Astrocyte (in vitro differentiated cells and primary cell): ENCODE results near the gene RARB. TPM values are rescaled to one million over a fixed set of nuclear protein-coding genes. Genes with fewer than 3 reads are reported as not detected.

Experiments
- DNase-seq: peaks from one replicate; pipeline ENCODE4 v3.0.0-alpha.2; 2010; ENCODE audit warnings: low read depth
- FAIRE-seq: peaks from 2 replicates; lab custom pipeline; 2011; peaks lifted over from hg19 to GRCh38; lab: Jason Lieb, UNC
- H2AFZ ChIP-seq: 2 replicates; pipeline ENCODE4 v1.6.0; 2012; ENCODE audit warnings: low read depth, low read length, inconsistent platforms
- H3K27ac ChIP-seq: 2 replicates; pipeline ENCODE4 v1.5.1; 2011; ENCODE audit warnings: low read depth, low read length, inconsistent platforms
- H3K27me3 ChIP-seq: 2 replicates; pipeline ENCODE4 v1.6.0; 2011; ENCODE audit warnings: low read length, inconsistent platforms; ENCODE audit not compliant: insufficient read depth
- H3K36me3 ChIP-seq: 2 replicates; pipeline ENCODE4 v1.5.1; 2011; ENCODE audit warnings: low read length, inconsistent platforms; ENCODE audit not compliant: insufficient read depth
- H3K4me1 ChIP-seq: 2 replicates; pipeline ENCODE4 v1.5.1; 2011; ENCODE audit warnings: low read length, inconsistent platforms; ENCODE audit not compliant: insufficient read depth
- H3K4me2 ChIP-seq: 2 replicates; pipeline ENCODE4 v1.6.0; 2012; ENCODE audit warnings: low read length, inconsistent platforms
- H3K4me3 ChIP-seq: 2 replicates; pipeline ENCODE4 v1.5.1; 2011; ENCODE audit warnings: low read depth, mild to moderate bottlenecking, low read length, inconsistent platforms; ENCODE audit not compliant: insufficient read depth
- H3K79me2 ChIP-seq: 2 replicates; pipeline ENCODE4 v1.6.0; 2012; ENCODE audit warnings: mild to moderate bottlenecking, low read length, inconsistent platforms; ENCODE audit not compliant: insufficient read depth
- H3K9ac ChIP-seq: 2 replicates; pipeline ENCODE4 v1.6.0; 2012; ENCODE audit warnings: mild to moderate bottlenecking, low read length, inconsistent platforms
- H3K9me3 ChIP-seq: 2 replicates; pipeline ENCODE4 v1.5.1; 2012; ENCODE audit warnings: low read depth, mild to moderate bottlenecking, low read length, inconsistent platforms; ENCODE audit not compliant: insufficient read depth
- H4K20me1 ChIP-seq: 2 replicates; pipeline ENCODE4 v1.6.0; 2012; ENCODE audit warnings: low read length, inconsistent platforms; ENCODE audit not compliant: insufficient read depth
- H3K27ac Mint-ChIP-seq: one replicate; pipeline ENCODE4 v1.8.0; 2021; ENCODE audit warnings: mild to moderate bottlenecking, mixed read lengths; ENCODE audit not compliant: unreplicated experiment
- H3K27me3 Mint-ChIP-seq: one replicate; pipeline ENCODE4 v1.8.0; 2021; ENCODE audit warnings: low read depth, mixed read lengths; ENCODE audit not compliant: unreplicated experiment
- H3K36me3 Mint-ChIP-seq: one replicate; pipeline ENCODE4 v1.8.0; 2021; ENCODE audit warnings: low read depth, mixed read lengths; ENCODE audit not compliant: unreplicated experiment
- H3K4me1 Mint-ChIP-seq: one replicate; pipeline ENCODE4 v1.8.0; 2021; ENCODE audit warnings: low read depth, mixed read lengths; ENCODE audit not compliant: unreplicated experiment
- H3K4me3 Mint-ChIP-seq: one replicate; pipeline ENCODE4 v1.8.0; 2021; ENCODE audit warnings: mild to moderate bottlenecking, moderate library complexity, mixed read lengths; ENCODE audit not compliant: unreplicated experiment
- H3K9me3 Mint-ChIP-seq: one replicate; pipeline ENCODE4 v1.8.0; 2021; ENCODE audit warnings: mild to moderate bottlenecking, mixed read lengths; ENCODE audit not compliant: unreplicated experiment
- EZH2 ChIP-seq: IDR thresholded peaks from 2 replicates; pipeline ENCODE4 v1.6.1; 2012; ENCODE audit warnings: mild to moderate bottlenecking, low read length, inconsistent platforms; ENCODE audit not compliant: insufficient read depth
- total RNA-seq: library from RNA; stranded (reverse); gene quantifications from 2 replicates; pipeline ENCODE4 v1.2.1, GENCODE V29; 2021
- TF ChIP-seq, protein P1 (sequence below): IDR thresholded peaks from 2 replicates; pipeline ENCODE4 v1.5.1; 2011; ENCODE audit warnings: low read depth, mild to moderate bottlenecking, inconsistent platforms, low read length, moderate library complexity; ENCODE audit not compliant: insufficient read depth

Gene RARB
- total RNA-seq, 1 donor from 2014 or later: 0.27 TPM

DNA sequence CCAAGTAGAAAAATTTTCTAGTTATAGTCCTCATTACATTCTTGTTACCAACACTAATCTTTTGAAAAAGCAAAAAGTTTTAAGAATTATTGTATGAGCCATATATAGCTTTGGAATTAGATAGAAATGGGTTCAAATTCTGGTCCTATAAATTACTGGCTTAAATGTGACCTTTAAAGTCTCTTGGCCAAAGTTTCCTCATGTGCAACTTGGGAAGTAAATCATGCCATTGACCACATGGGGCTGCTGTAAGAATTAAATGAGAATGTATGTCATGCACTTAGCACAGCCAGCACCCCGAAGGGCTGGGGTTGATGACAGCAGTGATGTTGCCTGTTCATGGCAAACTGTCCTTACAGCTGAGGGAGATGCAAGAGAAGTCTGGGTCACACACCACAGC lies 128.4 kb downstream of the RARB start:
- Histone ChIP-seq H3K27ac (no peak overlapping the region), H3K79me2 (peaks cover 27% of the 10 kb centered on the region), H3K36me3 (no peaks in the 10 kb centered on the region), H3K9me3 (no peaks in the 10 kb centered on the region), H3K4me2 (no peak overlapping the region), H3K9ac (no peak overlapping the region), H2AFZ (no peak overlapping the region), H4K20me1 (no peaks in the 10 kb centered on the region), H3K27me3 (no peaks in the 10 kb centered on the region), H3K4me3 (no peak overlapping the region), H3K4me1 (peaks cover 24% of the 10 kb centered on the region)
- H3K9me3 Mint-ChIP-seq: no peaks in the 10 kb centered on the region
- H3K4me3 Mint-ChIP-seq: no peak overlapping the region
- FAIRE-seq (no peak), DNase-seq (no peak)
- TF ChIP-seq, protein P1, sequence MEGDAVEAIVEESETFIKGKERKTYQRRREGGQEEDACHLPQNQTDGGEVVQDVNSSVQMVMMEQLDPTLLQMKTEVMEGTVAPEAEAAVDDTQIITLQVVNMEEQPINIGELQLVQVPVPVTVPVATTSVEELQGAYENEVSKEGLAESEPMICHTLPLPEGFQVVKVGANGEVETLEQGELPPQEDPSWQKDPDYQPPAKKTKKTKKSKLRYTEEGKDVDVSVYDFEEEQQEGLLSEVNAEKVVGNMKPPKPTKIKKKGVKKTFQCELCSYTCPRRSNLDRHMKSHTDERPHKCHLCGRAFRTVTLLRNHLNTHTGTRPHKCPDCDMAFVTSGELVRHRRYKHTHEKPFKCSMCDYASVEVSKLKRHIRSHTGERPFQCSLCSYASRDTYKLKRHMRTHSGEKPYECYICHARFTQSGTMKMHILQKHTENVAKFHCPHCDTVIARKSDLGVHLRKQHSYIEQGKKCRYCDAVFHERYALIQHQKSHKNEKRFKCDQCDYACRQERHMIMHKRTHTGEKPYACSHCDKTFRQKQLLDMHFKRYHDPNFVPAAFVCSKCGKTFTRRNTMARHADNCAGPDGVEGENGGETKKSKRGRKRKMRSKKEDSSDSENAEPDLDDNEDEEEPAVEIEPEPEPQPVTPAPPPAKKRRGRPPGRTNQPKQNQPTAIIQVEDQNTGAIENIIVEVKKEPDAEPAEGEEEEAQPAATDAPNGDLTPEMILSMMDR: no peak
- no peak for TF ChIP-seq EZH2
- H3K27me3 Mint-ChIP-seq: no peaks in the 10 kb centered on the region
- H3K36me3 Mint-ChIP-seq: no peaks in the 10 kb centered on the region
- H3K4me1 Mint-ChIP-seq: peaks cover 7% of the 10 kb centered on the region
- H3K27ac Mint-ChIP-seq: no peak overlapping the region

DNA sequence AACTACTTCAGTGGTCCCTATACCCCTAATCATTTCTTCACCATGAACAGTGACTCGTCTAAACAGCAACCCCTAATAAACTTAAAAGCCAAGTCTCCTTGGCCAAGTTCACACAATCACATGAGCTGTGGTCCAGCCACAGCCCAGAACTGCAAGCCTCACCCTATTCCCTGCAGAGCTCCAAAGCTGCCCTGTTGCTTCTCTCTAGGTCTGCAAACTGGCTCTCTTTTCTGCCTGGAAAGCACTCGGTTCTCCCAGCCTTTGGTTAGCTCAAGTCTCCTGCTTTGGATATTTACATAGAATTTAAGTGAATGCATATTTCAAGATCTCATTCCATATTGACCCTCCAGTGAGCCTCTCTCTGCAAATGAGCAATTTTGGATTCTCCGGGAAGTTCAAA lies 129.6 kb downstream of the RARB start:
- H3K4me1 Mint-ChIP-seq: peaks cover 7% of the 10 kb centered on the region
- no peaks in the 10 kb centered on the region for H3K27me3 Mint-ChIP-seq

DNA sequence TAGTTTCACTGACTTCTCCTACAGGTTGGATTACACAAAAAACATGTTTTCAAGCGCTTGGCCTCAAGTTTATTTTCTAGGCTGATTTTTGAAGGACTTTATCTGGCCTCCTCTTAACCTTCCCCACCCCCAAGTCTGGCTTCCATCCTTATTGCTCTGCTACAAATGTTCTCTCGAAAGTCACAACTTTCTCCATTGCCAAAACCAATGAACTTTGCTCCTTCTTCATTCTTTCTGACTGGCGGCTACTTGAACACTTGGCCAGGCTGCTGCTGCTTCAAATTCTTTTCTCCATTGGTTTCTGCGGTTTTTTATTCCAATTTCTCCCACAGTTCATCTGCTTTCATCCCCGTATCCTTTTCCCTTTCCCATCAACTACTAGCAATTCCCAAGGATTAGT lies 130.1 kb downstream of the RARB start:
- Histone ChIP-seq H3K27me3 (no peaks in the 10 kb centered on the region), H2AFZ (no peak overlapping the region), H3K9ac (peak overlapping the region; percentile 68), H3K36me3 (no peaks in the 10 kb centered on the region), H3K9me3 (no peaks in the 10 kb centered on the region), H3K4me2 (peak overlapping the region; percentile 61), H3K27ac (peak overlapping the region; percentile 83), H4K20me1 (no peaks in the 10 kb centered on the region), H3K79me2 (peaks cover 21% of the 10 kb centered on the region), H3K4me3 (no peak overlapping the region), H3K4me1 (peaks cover 24% of the 10 kb centered on the region)
- peak; percentile 41 for FAIRE-seq
- Mint-ChIP-seq H3K9me3 (no peaks in the 10 kb centered on the region), H3K4me1 (peaks cover 7% of the 10 kb centered on the region), H3K4me3 (no peak overlapping the region), H3K27me3 (no peaks in the 10 kb centered on the region), H3K36me3 (no peaks in the 10 kb centered on the region), H3K27ac (no peak overlapping the region)
- no peak for TF ChIP-seq EZH2
- TF ChIP-seq, protein P1: no peak
- DNase-seq: peak; percentile 88

More for the DNA sequence above, 129.6 kb downstream of the RARB start:
- H3K4me3 Mint-ChIP-seq: no peak overlapping the region
- no peak overlapping the region for H3K4me3 ChIP-seq
- DNase-seq (peak; percentile 49), FAIRE-seq (no peak)
- H3K27me3 ChIP-seq: no peaks in the 10 kb centered on the region
- H2AFZ ChIP-seq: no peak overlapping the region
- H3K9ac ChIP-seq: peak overlapping the region; percentile 68
- no peaks in the 10 kb centered on the region for H3K9me3 Mint-ChIP-seq
- no peak overlapping the region for H3K27ac Mint-ChIP-seq
- H3K9me3 ChIP-seq: no peaks in the 10 kb centered on the region
- peak overlapping the region; percentile 83 for H3K27ac ChIP-seq
- no peaks in the 10 kb centered on the region for H4K20me1 ChIP-seq
- no peaks in the 10 kb centered on the region for H3K36me3 ChIP-seq
- TF ChIP-seq, protein P1: no peak
- no peak for TF ChIP-seq EZH2
- peaks cover 21% of the 10 kb centered on the region for H3K79me2 ChIP-seq
- H3K4me1 ChIP-seq: peaks cover 24% of the 10 kb centered on the region
- peak overlapping the region; percentile 61 for H3K4me2 ChIP-seq
- no peaks in the 10 kb centered on the region for H3K36me3 Mint-ChIP-seq
